ENCODE measurements around the gene CEP170B. TPM values are rescaled to one million over a fixed set of nuclear protein-coding genes. Genes with fewer than 3 reads are reported as not detected.
A peak's percentile ranks its signal among the peaks of the same experiment; 100 is the strongest.

Gene CEP170B
- total and polyA plus RNA-seq, 2 donors (not counting 1 experiment from before 2014, with no cell fraction given), result 4.0 to 13.9 TPM

- Histone ChIP-seq H3K79me2 (ENCODE audit: control insufficient read depth, insufficient read depth, low read length) (no peaks in the 10 kb centered on the region), H3K9me3 (ENCODE audit: control insufficient read depth, insufficient read depth, low read depth, low read length) (no peaks in the 10 kb centered on the region), H3K36me3 (ENCODE audit: control insufficient read depth, insufficient read depth, low read length) (no peaks in the 10 kb centered on the region), H3K27me3 (ENCODE audit: control insufficient read depth, insufficient read depth, low read length) (peaks cover 46% of the 10 kb centered on the region), H3K4me1 (ENCODE audit: control insufficient read depth, extremely low read depth, insufficient read depth, low read length) (no peaks in the 10 kb centered on the region), H3K4me2 (ENCODE audit: extremely low read depth, insufficient read depth, low read length) (no peak overlapping the region), H2AFZ (ENCODE audit: low read length) (no peak overlapping the region), H4K20me1 (ENCODE audit: control insufficient read depth, extremely low read depth, insufficient read depth, low read length) (no peaks in the 10 kb centered on the region), H3K27ac (ENCODE audit: insufficient read depth, low read length) (no peak overlapping the region), H3K4me3 (replicated peaks in 1 of 4; ENCODE audit: control extremely low read depth in 1 of 4, insufficient read depth in 1 of 4, low read depth in 3 of 4, low read length in 4 of 4) (no peak overlapping the region), H3K9ac (ENCODE audit: insufficient read depth, low read length) (no peak overlapping the region)
- no peak for DNase-seq (ENCODE audit: low read depth in 2 of 2)
- TF ChIP-seq CTCF (conservative IDR thresholded peaks at IDR 0.05 in 1 of 2, IDR thresholded peaks at IDR 0.05 in 1 of 2; ENCODE audit: low read depth in 1 of 2, low read length in 2 of 2) (no peak), EZH2 (IDR thresholded peaks at IDR 0.05; ENCODE audit: low read length, missing control alignments) (peak; percentile 7)
Observed at GRCh38 chr14:104844306-104845032, 20.6 kb upstream of the CEP170B start.

- no peak overlapping the region for H3K4me3 ChIP-seq (replicated peaks in 1 of 4; ENCODE audit: control extremely low read depth in 1 of 4, insufficient read depth in 1 of 4, low read depth in 3 of 4, low read length in 4 of 4)
- DNase-seq (ENCODE audit: low read depth in 2 of 2), result no peak
- H3K27ac ChIP-seq (ENCODE audit: insufficient read depth, low read length), result no peak overlapping the region
- H3K79me2 ChIP-seq (ENCODE audit: control insufficient read depth, insufficient read depth, low read length), result no peaks in the 10 kb centered on the region
- H3K9me3 ChIP-seq (ENCODE audit: control insufficient read depth, insufficient read depth, low read depth, low read length), result no peaks in the 10 kb centered on the region
- H3K27me3 ChIP-seq (ENCODE audit: control insufficient read depth, insufficient read depth, low read length), result peaks cover 46% of the 10 kb centered on the region
- TF ChIP-seq CTCF (conservative IDR thresholded peaks at IDR 0.05 in 1 of 2, IDR thresholded peaks at IDR 0.05 in 1 of 2; ENCODE audit: low read depth in 1 of 2, low read length in 2 of 2) (no peak), EZH2 (IDR thresholded peaks at IDR 0.05; ENCODE audit: low read length, missing control alignments) (no peak)
- H3K9ac ChIP-seq (ENCODE audit: insufficient read depth, low read length), result no peak overlapping the region
- no peak overlapping the region for H2AFZ ChIP-seq (ENCODE audit: low read length)
- no peaks in the 10 kb centered on the region for H4K20me1 ChIP-seq (ENCODE audit: control insufficient read depth, extremely low read depth, insufficient read depth, low read length)
- no peaks in the 10 kb centered on the region for H3K4me1 ChIP-seq (ENCODE audit: control insufficient read depth, extremely low read depth, insufficient read depth, low read length)
- H3K36me3 ChIP-seq (ENCODE audit: control insufficient read depth, insufficient read depth, low read length), result no peaks in the 10 kb centered on the region
- no peak overlapping the region for H3K4me2 ChIP-seq (ENCODE audit: extremely low read depth, insufficient read depth, low read length)
Observed at GRCh38 chr14:104845033-104845666, 19.9 kb upstream of the CEP170B start.

- Histone ChIP-seq H3K4me3 (replicated peaks in 1 of 4; ENCODE audit: control extremely low read depth in 1 of 4, insufficient read depth in 1 of 4, low read depth in 3 of 4, low read length in 4 of 4) (no peak overlapping the region), H4K20me1 (ENCODE audit: control insufficient read depth, extremely low read depth, insufficient read depth, low read length) (no peaks in the 10 kb centered on the region), H3K9ac (ENCODE audit: insufficient read depth, low read length) (no peak overlapping the region), H3K9me3 (ENCODE audit: control insufficient read depth, insufficient read depth, low read depth, low read length) (no peaks in the 10 kb centered on the region), H3K4me2 (ENCODE audit: extremely low read depth, insufficient read depth, low read length) (no peak overlapping the region), H3K36me3 (ENCODE audit: control insufficient read depth, insufficient read depth, low read length) (no peaks in the 10 kb centered on the region), H3K4me1 (ENCODE audit: control insufficient read depth, extremely low read depth, insufficient read depth, low read length) (no peaks in the 10 kb centered on the region), H3K27me3 (ENCODE audit: control insufficient read depth, insufficient read depth, low read length) (peaks cover 46% of the 10 kb centered on the region), H3K79me2 (ENCODE audit: control insufficient read depth, insufficient read depth, low read length) (no peaks in the 10 kb centered on the region), H2AFZ (ENCODE audit: low read length) (no peak overlapping the region), H3K27ac (ENCODE audit: insufficient read depth, low read length) (no peak overlapping the region)
- TF ChIP-seq EZH2 (IDR thresholded peaks at IDR 0.05; ENCODE audit: low read length, missing control alignments) (no peak), CTCF (conservative IDR thresholded peaks at IDR 0.05 in 1 of 2, IDR thresholded peaks at IDR 0.05 in 1 of 2; ENCODE audit: low read depth in 1 of 2, low read length in 2 of 2) (no peak)
- DNase-seq (ENCODE audit: low read depth in 2 of 2), result no peak
Observed at GRCh38 chr14:104845834-104846441, 19.1 kb upstream of the CEP170B start.

All from fibroblast of lung (primary cell).